SK-N-SH (cell line): ENCODE data around the gene OMP. TPM values are rescaled to one million over a fixed set of nuclear protein-coding genes. Genes with fewer than 3 reads are reported as not detected.

Source experiments
- CTCF ChIA-PET: fragments of 300-600, 350-600 bp; formaldehyde crosslinking; extraction: SDS; loops from one replicate; lab custom pipeline; 2021; lab: Yijun Ruan, JAX
- POLR2A ChIA-PET: fragments of 350-600 bp; sonication (Branson Sonifier 250); formaldehyde crosslinking; extraction: SDS; loops from one replicate; lab custom pipeline; 2020; ENCODE audit warnings: antibody characterized with exemption, inconsistent platforms; lab: Yijun Ruan, JAX
- DNase-seq: peaks from one replicate; pipeline ENCODE4 v3.0.0; 2012
- H2AFZ ChIP-seq: fragments of 200-600 bp; sonication (generic); 2 replicates; pipeline ENCODE4 v1.8.1; 2016; ENCODE audit warnings: antibody characterized with exemption, mild to moderate bottlenecking, low read depth
- H3F3A ChIP-seq: fragments of 200-600 bp; sonication (generic); replicated peaks from 2 replicates; pipeline ENCODE3; 2016; ENCODE audit warnings: antibody characterized with exemption, mild to moderate bottlenecking; ENCODE audit not compliant: insufficient read depth
- H3K27ac ChIP-seq, 2 experiments: fragments of 200-500 bp in 1 of 2; fragments of 200-600 bp in 1 of 2; sonication (Bioruptor generic) in 1 of 2; sonication (generic), shearing (Covaris generic) in 1 of 2; 2 replicates each; pipeline versions ENCODE4 v1.5.1 to v1.6.1; 2014 to 2016; ENCODE audit warnings: low read depth in 2 of 2, inconsistent platforms in 1 of 2, low read length in 1 of 2, mild to moderate bottlenecking in 1 of 2, mixed read lengths in 1 of 2
- H3K27me3 ChIP-seq: fragments of 200-600 bp; sonication (generic), shearing (Covaris generic); 2 replicates; pipeline ENCODE4 v1.6.1; 2016; ENCODE audit warnings: mixed run types; ENCODE audit not compliant: insufficient read depth
- H3K36me3 ChIP-seq, 2 experiments: fragments of 200-500 bp in 1 of 2; fragments of 200-600 bp in 1 of 2; sonication (Bioruptor generic) in 1 of 2; sonication (generic) in 1 of 2; replicated peaks in 1 of 2; 2 replicates each; pipeline versions ENCODE3 to v1.5.1; 2014 to 2016; ENCODE audit warnings: low read length in 1 of 2, mild to moderate bottlenecking in 1 of 2; ENCODE audit not compliant: insufficient read depth in 2 of 2, control insufficient read depth in 1 of 2
- H3K4me1 ChIP-seq, 2 experiments: fragments of 200-500 bp in 1 of 2; fragments of 200-600 bp in 1 of 2; sonication (Bioruptor generic) in 1 of 2; sonication (generic), shearing (Covaris generic) in 1 of 2; 2 replicates each; pipeline versions ENCODE4 v1.5.1 to v1.6.1; 2014 to 2016; ENCODE audit warnings: low read depth in 1 of 2, low read length in 1 of 2, mixed run types in 1 of 2; ENCODE audit not compliant: insufficient read depth in 2 of 2, control insufficient read depth in 1 of 2
- H3K4me2 ChIP-seq: fragments of 200-600 bp; sonication (generic), shearing (Covaris generic); 2 replicates; pipeline ENCODE4 v1.6.1; 2017; ENCODE audit warnings: mixed run types
- H3K4me3 ChIP-seq, 2 experiments: fragments of 200-500 bp in 1 of 2; fragments of 200-600 bp in 1 of 2; sonication (Bioruptor generic) in 1 of 2; sonication (generic), shearing (Covaris generic) in 1 of 2; 2 replicates each; pipeline versions ENCODE4 v1.5.1 to v1.8.1; 2014 to 2016; ENCODE audit warnings: low read depth in 2 of 2, inconsistent platforms in 1 of 2, low read length in 1 of 2, mild to moderate bottlenecking in 1 of 2, mixed read lengths in 1 of 2, moderate library complexity in 1 of 2
- H3K79me2 ChIP-seq: fragments of 200-600 bp; sonication (generic); 2 replicates; pipeline ENCODE4 v1.8.1; 2017; ENCODE audit warnings: mild to moderate bottlenecking; ENCODE audit not compliant: insufficient read depth
- H3K9ac ChIP-seq: fragments of 200-600 bp; sonication (generic); 2 replicates; pipeline ENCODE4 v1.6.1; 2017; ENCODE audit warnings: mixed run types
- H3K9me2 ChIP-seq: fragments of 200-600 bp; sonication (generic); 2 replicates; pipeline ENCODE4 v1.6.1; 2017; ENCODE audit warnings: mixed run types
- H3K9me3 ChIP-seq: fragments of 200-600 bp; sonication (generic); 2 replicates; pipeline ENCODE4 v1.6.1; 2017; ENCODE audit warnings: mixed run types, mild to moderate bottlenecking, moderate library complexity
- H4K20me1 ChIP-seq: fragments of 200-600 bp; sonication (generic); 2 replicates; pipeline ENCODE4 v1.6.1; 2017; ENCODE audit warnings: mild to moderate bottlenecking, mixed run types; ENCODE audit not compliant: insufficient read depth
- CTCF ChIP-seq: fragments of 200-600 bp; sonication (generic); IDR thresholded peaks from 2 replicates; pipeline ENCODE4 v1.6.1; 2017; ENCODE audit warnings: antibody characterized with exemption, mild to moderate bottlenecking, moderate library complexity
- ELF1 ChIP-seq: IDR thresholded peaks from 2 replicates; pipeline ENCODE4 v1.4.0; 2012
- EP300 ChIP-seq, 2 experiments: IDR thresholded peaks; 2 replicates each; pipeline versions ENCODE4 v1.4.0 to v1.6.1; 2012; ENCODE audit warnings: borderline replicate concordance in 1 of 2, low read depth in 1 of 2, low read length in 1 of 2
- FOSL2 ChIP-seq: IDR thresholded peaks from 2 replicates; pipeline ENCODE4 v1.4.0; 2012; ENCODE audit warnings: low read depth, mild to moderate bottlenecking, moderate library complexity, borderline replicate concordance
- FOXJ3 ChIP-seq: sonication (generic); formaldehyde crosslinking; IDR thresholded peaks from 2 replicates; pipeline ENCODE4 v1.5.1; 2020; ENCODE audit warnings: mild to moderate bottlenecking, missing genetic modification reagents
- FOXM1 ChIP-seq: IDR thresholded peaks from 2 replicates; pipeline ENCODE4 v1.4.0; 2012; ENCODE audit warnings: low read depth, mild to moderate bottlenecking
- GABPA ChIP-seq: IDR thresholded peaks from 2 replicates; pipeline ENCODE4 v1.4.0; 2012; ENCODE audit warnings: low read depth, mild to moderate bottlenecking
- GATA2 ChIP-seq: sonication (generic); formaldehyde crosslinking; IDR thresholded peaks from 2 replicates; pipeline ENCODE4 v1.5.0; 2020; ENCODE audit warnings: mild to moderate bottlenecking, missing genetic modification reagents
- MEF2A ChIP-seq: IDR thresholded peaks from 2 replicates; pipeline ENCODE4 v1.4.0; 2012; ENCODE audit warnings: low read depth, borderline replicate concordance
- MXI1 ChIP-seq: IDR thresholded peaks from 2 replicates; pipeline ENCODE4 v1.6.1; 2012; ENCODE audit warnings: mild to moderate bottlenecking, low read depth, low read length, improper control_type of control experiment
- NFIC ChIP-seq: IDR thresholded peaks from 2 replicates; pipeline ENCODE4 v1.4.0; 2012; ENCODE audit warnings: borderline replicate concordance
- POLR2AphosphoS5 ChIP-seq: IDR thresholded peaks from 2 replicates; pipeline ENCODE4 v1.6.1; 2012; ENCODE audit warnings: low read depth, low read length
- RAD21 ChIP-seq: IDR thresholded peaks from 2 replicates; pipeline ENCODE4 v1.6.1; 2012; ENCODE audit warnings: mild to moderate bottlenecking, low read length
- RFX5 ChIP-seq: IDR thresholded peaks from 2 replicates; pipeline ENCODE4 v1.6.1; 2012; ENCODE audit warnings: mild to moderate bottlenecking, improper control_type of control experiment, low read length
- RXRA ChIP-seq: IDR thresholded peaks from 2 replicates; pipeline ENCODE4 v1.4.0; 2012; ENCODE audit warnings: low read depth, mild to moderate bottlenecking, borderline replicate concordance
- TAF1 ChIP-seq: IDR thresholded peaks from 2 replicates; pipeline ENCODE4 v1.6.1; 2012; ENCODE audit warnings: low read depth, mild to moderate bottlenecking, low read length, moderate library complexity, borderline replicate concordance
- TCF12 ChIP-seq: IDR thresholded peaks from 2 replicates; pipeline ENCODE4 v1.4.0; 2012
- TEAD4 ChIP-seq: IDR thresholded peaks from 2 replicates; pipeline ENCODE4 v1.4.0; 2012; ENCODE audit warnings: mild to moderate bottlenecking, borderline replicate concordance; ENCODE audit not compliant: insufficient read depth
- USF1 ChIP-seq: IDR thresholded peaks from 2 replicates; pipeline ENCODE4 v1.4.0; 2012; ENCODE audit warnings: low read depth, borderline replicate concordance
- YY1 ChIP-seq: IDR thresholded peaks from 2 replicates; pipeline ENCODE4 v1.4.0; 2012; ENCODE audit warnings: low read depth, mild to moderate bottlenecking
- WGBS: methylation state at CpG from one replicate; pipeline ENCODE4 v1.1.6; 2017; ENCODE audit warnings: low lambda C conversion rate; 5-methylcytosine and 5-hydroxymethylcytosine counted together
- polyA plus RNA-seq, 3 experiments: library from polyadenylated mRNA; depleted of rRNA; stranded (reverse); fragments of >200 nt; gene quantifications; 2 replicates each; pipeline ENCODE4 v1.2.3, GENCODE V29; 2012
- TF ChIP-seq, protein P1 (sequence below): IDR thresholded peaks from 2 replicates; pipeline ENCODE4 v1.4.0; 2012; ENCODE audit warnings: low read depth, borderline replicate concordance
- TF ChIP-seq, protein P2 (sequence below): fragments of 150-350 bp; IDR thresholded peaks from 2 replicates; pipeline ENCODE4 v1.6.1; 2016; ENCODE audit warnings: mild to moderate bottlenecking, low read depth, low read length

The OMP gene
- polyA plus RNA-seq, 1 of the 3 experiments (the other 2 are of a cell fraction), result 0.20 TPM

GRCh38 chr11:77107950-77108349 lies 5.3 kb downstream of the OMP start (continued):
- no peak for TF ChIP-seq CTCF
- peak; percentile 99 for TF ChIP-seq RXRA
- no peak for TF ChIP-seq RAD21
- TF ChIP-seq MXI1, result no peak
- no peak for TF ChIP-seq GATA2 (CRISPR knock-in tag)
- TF ChIP-seq TEAD4, result no peak
- TF ChIP-seq, protein P1, sequence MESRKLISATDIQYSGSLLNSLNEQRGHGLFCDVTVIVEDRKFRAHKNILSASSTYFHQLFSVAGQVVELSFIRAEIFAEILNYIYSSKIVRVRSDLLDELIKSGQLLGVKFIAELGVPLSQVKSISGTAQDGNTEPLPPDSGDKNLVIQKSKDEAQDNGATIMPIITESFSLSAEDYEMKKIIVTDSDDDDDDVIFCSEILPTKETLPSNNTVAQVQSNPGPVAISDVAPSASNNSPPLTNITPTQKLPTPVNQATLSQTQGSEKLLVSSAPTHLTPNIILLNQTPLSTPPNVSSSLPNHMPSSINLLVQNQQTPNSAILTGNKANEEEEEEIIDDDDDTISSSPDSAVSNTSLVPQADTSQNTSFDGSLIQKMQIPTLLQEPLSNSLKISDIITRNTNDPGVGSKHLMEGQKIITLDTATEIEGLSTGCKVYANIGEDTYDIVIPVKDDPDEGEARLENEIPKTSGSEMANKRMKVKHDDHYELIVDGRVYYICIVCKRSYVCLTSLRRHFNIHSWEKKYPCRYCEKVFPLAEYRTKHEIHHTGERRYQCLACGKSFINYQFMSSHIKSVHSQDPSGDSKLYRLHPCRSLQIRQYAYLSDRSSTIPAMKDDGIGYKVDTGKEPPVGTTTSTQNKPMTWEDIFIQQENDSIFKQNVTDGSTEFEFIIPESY, result no peak
- TF ChIP-seq POLR2AphosphoS5, result peak; percentile 41; the same call in 1 of the 2 replicates
- TF ChIP-seq FOXJ3, result no peak
- no peak; the same call in 1 of the 2 replicates for TF ChIP-seq USF1
- no peak for TF ChIP-seq TAF1
- peak in 1 of 2 experiments; percentile 55; a peak in 1 of 4 replicates for TF ChIP-seq EP300 (IDR thresholded peaks at IDR 0.05; ENCODE audit: borderline replicate concordance in 1 of 2, low read depth in 1 of 2, low read length in 1 of 2)
- TF ChIP-seq NFIC, result peak; percentile 97
- TF ChIP-seq FOXM1, result no peak
- 0 out of 2 replicates have a peak, but pooled peaks have one; percentile 12 for TF ChIP-seq ELF1
- TF ChIP-seq MEF2A, result no peak
- TF ChIP-seq, all 33 proteins: peak for 9

- ChIA-PET CTCF (interaction anchor here (0.7 to 7.9 kb wide), 3 partner anchors 13 to 61 kb away, joined by 6 to 49 read pairs (median 10); no protein-coding TSS in a partner anchor), POLR2A (no interaction called here)
- no peak for DNase-seq
- no peaks in the 10 kb centered on the region for H3K27me3 ChIP-seq
- no peaks in the 10 kb centered on the region for H4K20me1 ChIP-seq
- H3K9me2 ChIP-seq, result no peaks in the 10 kb centered on the region
- H3K36me3 ChIP-seq, result peaks cover 0 to 3% of the 10 kb centered on the region in 2 experiments
- WGBS, result 84% methylated on average over 9 of the region's 9 CpGs
- peaks cover 10% of the 10 kb centered on the region; the same call in 1 of the 2 replicates for H3K79me2 ChIP-seq
- H3K27ac ChIP-seq, result peak overlapping the region in 1 of 2 experiments; percentile 82; a peak in 3 of 4 replicates
- H3F3A ChIP-seq, result peaks cover 16% of the 10 kb centered on the region
- no peak overlapping the region for H3K9ac ChIP-seq
- no peak overlapping the region for H2AFZ ChIP-seq
- no peak overlapping the region for H3K4me3 ChIP-seq
- no peaks in the 10 kb centered on the region for H3K9me3 ChIP-seq
- H3K4me1 ChIP-seq, result peaks cover 32 to 46% of the 10 kb centered on the region in 2 experiments; a peak in 3 of 4 replicates
- H3K4me2 ChIP-seq, result peak overlapping the region; percentile 68
- TF ChIP-seq, protein P2, sequence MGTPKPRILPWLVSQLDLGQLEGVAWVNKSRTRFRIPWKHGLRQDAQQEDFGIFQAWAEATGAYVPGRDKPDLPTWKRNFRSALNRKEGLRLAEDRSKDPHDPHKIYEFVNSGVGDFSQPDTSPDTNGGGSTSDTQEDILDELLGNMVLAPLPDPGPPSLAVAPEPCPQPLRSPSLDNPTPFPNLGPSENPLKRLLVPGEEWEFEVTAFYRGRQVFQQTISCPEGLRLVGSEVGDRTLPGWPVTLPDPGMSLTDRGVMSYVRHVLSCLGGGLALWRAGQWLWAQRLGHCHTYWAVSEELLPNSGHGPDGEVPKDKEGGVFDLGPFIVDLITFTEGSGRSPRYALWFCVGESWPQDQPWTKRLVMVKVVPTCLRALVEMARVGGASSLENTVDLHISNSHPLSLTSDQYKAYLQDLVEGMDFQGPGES, result no peak
- no peak for TF ChIP-seq POLR2AphosphoS5
- TF ChIP-seq NFIC, result no peak
- no peak for TF ChIP-seq YY1
- TF ChIP-seq, protein P1, result no peak
- no peak for TF ChIP-seq FOXJ3
- no peak for TF ChIP-seq GABPA
- no peak for TF ChIP-seq TEAD4
- TF ChIP-seq TCF12, result no peak
- no peak for TF ChIP-seq RFX5
- TF ChIP-seq FOSL2, result no peak
Measured at GRCh38 chr11:77108436-77108835, 5.8 kb downstream of the OMP start.
